Measurements from ENCODE around the gene FASN. TPM values are rescaled to one million over a fixed set of nuclear protein-coding genes. Genes with fewer than 3 reads are reported as not detected.

FASN gene
- total and polyA plus RNA-seq, 2 of the 13 experiments (the other 11 are each of a cell fraction or from before 2014, with no cell fraction given): 51.7 to 101 TPM

DNA sequence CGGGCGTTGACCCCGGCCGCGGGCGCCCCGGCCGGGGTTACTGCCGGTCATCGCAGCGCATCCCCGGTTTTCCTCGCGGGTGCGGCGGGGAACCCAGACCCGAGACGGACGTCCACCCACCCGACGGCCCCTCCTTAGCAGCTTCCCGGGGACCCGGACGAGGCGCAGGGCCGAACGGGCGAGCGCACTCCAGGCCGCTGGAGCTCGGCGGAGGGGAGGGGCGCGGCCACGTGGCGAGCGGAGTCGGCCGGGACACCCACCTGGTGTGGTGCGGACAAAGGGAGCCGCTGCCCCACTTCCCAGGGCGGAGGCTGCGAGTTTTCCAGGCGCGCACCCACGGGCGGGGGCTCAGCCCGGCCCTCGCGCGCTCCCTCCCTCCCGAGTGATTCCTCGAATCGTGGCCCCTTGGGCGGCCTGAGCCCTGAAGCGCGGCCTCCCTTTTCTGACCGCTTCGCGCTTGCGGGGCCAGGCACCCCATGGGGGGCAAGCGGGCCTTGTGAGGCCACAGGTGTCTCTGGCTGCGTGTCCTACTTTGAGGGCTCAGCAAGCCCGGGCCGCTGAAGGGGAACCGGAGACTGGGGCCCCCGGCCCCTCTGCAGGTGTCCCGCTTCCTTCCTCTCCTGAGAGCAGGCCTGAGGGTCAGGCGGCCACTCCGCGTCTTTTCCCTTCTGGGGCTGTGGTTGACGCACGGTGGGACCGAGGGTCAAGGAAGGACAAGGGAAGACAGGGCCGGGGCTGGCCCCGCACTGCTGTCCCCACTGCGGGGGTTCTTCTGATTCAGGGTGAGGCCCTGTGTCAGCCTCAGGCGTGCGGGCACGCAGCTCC lies 1.1 kb upstream of the FASN start (continued):
- TF ChIP-seq ASH2L (IDR thresholded peaks at IDR 0.05; ENCODE audit: insufficient read length, low read depth, low read length) (peak; percentile 8), ZNF30 (CRISPR knock-in tag; IDR thresholded peaks at IDR 0.05) (no peak), ZMAT3 (CRISPR knock-in tag; conservative IDR thresholded peaks at IDR 0.05) (peak; percentile 85; the same call in 1 of the 2 replicates), HMGA1 (CRISPR knock-in tag; conservative IDR thresholded peaks at IDR 0.05) (no peak), ZNF3 (CRISPR knock-in tag; IDR thresholded peaks at IDR 0.05) (no peak), ZNF234 (CRISPR knock-in tag; conservative IDR thresholded peaks at IDR 0.05) (no peak), ZNF781 (CRISPR knock-in tag; IDR thresholded peaks at IDR 0.05; ENCODE audit: borderline replicate concordance, not compliant biosample characterization) (peak; percentile 13), DMAP1 (CRISPR knock-in tag; IDR thresholded peaks at IDR 0.05) (peak; percentile 65), MAZ (IDR thresholded peaks at IDR 0.05; ENCODE audit: borderline replicate concordance, low read depth, low read length) (no peak), MAZ (CRISPR knock-in tag; IDR thresholded peaks at IDR 0.05; ENCODE audit: low read depth) (no peak; the same call in 1 of the 2 replicates), RNF2 (conservative IDR thresholded peaks at IDR 0.05; ENCODE audit: low read depth) (no peak)
- TF ChIP-seq, protein P1, sequence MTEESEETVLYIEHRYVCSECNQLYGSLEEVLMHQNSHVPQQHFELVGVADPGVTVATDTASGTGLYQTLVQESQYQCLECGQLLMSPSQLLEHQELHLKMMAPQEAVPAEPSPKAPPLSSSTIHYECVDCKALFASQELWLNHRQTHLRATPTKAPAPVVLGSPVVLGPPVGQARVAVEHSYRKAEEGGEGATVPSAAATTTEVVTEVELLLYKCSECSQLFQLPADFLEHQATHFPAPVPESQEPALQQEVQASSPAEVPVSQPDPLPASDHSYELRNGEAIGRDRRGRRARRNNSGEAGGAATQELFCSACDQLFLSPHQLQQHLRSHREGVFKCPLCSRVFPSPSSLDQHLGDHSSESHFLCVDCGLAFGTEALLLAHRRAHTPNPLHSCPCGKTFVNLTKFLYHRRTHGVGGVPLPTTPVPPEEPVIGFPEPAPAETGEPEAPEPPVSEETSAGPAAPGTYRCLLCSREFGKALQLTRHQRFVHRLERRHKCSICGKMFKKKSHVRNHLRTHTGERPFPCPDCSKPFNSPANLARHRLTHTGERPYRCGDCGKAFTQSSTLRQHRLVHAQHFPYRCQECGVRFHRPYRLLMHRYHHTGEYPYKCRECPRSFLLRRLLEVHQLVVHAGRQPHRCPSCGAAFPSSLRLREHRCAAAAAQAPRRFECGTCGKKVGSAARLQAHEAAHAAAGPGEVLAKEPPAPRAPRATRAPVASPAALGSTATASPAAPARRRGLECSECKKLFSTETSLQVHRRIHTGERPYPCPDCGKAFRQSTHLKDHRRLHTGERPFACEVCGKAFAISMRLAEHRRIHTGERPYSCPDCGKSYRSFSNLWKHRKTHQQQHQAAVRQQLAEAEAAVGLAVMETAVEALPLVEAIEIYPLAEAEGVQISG (CRISPR knock-in tag; IDR thresholded peaks at IDR 0.05): no peak; the same call in 1 of the 2 replicates
- TF ChIP-seq, protein P2, sequence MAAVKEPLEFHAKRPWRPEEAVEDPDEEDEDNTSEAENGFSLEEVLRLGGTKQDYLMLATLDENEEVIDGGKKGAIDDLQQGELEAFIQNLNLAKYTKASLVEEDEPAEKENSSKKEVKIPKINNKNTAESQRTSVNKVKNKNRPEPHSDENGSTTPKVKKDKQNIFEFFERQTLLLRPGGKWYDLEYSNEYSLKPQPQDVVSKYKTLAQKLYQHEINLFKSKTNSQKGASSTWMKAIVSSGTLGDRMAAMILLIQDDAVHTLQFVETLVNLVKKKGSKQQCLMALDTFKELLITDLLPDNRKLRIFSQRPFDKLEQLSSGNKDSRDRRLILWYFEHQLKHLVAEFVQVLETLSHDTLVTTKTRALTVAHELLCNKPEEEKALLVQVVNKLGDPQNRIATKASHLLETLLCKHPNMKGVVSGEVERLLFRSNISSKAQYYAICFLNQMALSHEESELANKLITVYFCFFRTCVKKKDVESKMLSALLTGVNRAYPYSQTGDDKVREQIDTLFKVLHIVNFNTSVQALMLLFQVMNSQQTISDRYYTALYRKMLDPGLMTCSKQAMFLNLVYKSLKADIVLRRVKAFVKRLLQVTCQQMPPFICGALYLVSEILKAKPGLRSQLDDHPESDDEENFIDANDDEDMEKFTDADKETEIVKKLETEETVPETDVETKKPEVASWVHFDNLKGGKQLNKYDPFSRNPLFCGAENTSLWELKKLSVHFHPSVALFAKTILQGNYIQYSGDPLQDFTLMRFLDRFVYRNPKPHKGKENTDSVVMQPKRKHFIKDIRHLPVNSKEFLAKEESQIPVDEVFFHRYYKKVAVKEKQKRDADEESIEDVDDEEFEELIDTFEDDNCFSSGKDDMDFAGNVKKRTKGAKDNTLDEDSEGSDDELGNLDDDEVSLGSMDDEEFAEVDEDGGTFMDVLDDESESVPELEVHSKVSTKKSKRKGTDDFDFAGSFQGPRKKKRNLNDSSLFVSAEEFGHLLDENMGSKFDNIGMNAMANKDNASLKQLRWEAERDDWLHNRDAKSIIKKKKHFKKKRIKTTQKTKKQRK (IDR thresholded peaks at IDR 0.05; ENCODE audit: low read length): no peak
- TF ChIP-seq, protein P3, sequence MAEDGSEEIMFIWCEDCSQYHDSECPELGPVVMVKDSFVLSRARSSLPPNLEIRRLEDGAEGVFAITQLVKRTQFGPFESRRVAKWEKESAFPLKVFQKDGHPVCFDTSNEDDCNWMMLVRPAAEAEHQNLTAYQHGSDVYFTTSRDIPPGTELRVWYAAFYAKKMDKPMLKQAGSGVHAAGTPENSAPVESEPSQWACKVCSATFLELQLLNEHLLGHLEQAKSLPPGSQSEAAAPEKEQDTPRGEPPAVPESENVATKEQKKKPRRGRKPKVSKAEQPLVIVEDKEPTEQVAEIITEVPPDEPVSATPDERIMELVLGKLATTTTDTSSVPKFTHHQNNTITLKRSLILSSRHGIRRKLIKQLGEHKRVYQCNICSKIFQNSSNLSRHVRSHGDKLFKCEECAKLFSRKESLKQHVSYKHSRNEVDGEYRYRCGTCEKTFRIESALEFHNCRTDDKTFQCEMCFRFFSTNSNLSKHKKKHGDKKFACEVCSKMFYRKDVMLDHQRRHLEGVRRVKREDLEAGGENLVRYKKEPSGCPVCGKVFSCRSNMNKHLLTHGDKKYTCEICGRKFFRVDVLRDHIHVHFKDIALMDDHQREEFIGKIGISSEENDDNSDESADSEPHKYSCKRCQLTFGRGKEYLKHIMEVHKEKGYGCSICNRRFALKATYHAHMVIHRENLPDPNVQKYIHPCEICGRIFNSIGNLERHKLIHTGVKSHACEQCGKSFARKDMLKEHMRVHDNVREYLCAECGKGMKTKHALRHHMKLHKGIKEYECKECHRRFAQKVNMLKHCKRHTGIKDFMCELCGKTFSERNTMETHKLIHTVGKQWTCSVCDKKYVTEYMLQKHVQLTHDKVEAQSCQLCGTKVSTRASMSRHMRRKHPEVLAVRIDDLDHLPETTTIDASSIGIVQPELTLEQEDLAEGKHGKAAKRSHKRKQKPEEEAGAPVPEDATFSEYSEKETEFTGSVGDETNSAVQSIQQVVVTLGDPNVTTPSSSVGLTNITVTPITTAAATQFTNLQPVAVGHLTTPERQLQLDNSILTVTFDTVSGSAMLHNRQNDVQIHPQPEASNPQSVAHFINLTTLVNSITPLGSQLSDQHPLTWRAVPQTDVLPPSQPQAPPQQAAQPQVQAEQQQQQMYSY (CRISPR knock-in tag; IDR thresholded peaks at IDR 0.05): no peak
- TF ChIP-seq, protein P4, sequence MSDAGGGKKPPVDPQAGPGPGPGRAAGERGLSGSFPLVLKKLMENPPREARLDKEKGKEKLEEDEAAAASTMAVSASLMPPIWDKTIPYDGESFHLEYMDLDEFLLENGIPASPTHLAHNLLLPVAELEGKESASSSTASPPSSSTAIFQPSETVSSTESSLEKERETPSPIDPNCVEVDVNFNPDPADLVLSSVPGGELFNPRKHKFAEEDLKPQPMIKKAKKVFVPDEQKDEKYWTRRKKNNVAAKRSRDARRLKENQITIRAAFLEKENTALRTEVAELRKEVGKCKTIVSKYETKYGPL (CRISPR knock-in tag; IDR thresholded peaks at IDR 0.05): no peak

Data from HepG2 (cell line).